Cerebellar cortex (tissue), 1 donor: Measurements from ENCODE around the gene ZNF24.

Experiments used
- DNase-seq: peaks from one replicate; pipeline ENCODE4 v3.0.0-alpha.2; 2015; ENCODE audit warnings: low spot score

ZNF24 gene

DNA sequence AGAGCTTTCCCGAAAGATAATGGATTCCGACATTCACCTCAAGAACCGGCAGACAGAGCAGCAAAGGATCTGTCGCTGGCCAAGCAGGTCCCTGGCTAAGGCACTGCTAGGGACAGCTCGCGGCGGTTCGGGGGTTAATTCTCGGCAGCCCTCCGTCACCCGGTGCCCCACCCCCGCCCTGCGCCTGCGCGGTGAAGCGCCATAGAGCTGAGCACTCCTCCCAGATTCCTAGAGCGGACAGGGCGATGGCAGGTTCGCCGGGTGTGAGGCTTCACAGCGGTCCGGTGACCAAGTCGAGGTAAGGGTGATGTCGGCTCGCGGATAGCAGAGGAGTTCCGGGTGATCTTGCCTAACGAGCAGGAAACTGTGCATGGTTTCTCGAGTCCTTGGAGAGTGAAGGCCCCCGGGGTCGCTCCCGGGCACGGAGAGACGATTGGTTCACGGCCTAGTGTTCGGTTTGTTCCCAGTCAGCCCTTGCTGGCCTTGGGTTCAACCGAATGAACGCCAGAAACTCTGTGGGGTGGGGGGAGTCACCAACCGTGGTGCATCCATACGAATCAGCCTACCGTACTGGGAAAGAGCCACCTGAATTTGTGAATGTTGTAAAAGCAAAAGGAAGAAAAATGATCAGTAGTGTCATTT is 54.0 kb downstream of the ZNF24 start, which contains the start of gene ZSCAN30:
ZSCAN30 (minus strand) TSS at position 136 of the 642 bp plus-strand sequence. CDS start 25,877 bp downstream, outside the sequence.
- peak; percentile 97 for DNase-seq

DNA sequence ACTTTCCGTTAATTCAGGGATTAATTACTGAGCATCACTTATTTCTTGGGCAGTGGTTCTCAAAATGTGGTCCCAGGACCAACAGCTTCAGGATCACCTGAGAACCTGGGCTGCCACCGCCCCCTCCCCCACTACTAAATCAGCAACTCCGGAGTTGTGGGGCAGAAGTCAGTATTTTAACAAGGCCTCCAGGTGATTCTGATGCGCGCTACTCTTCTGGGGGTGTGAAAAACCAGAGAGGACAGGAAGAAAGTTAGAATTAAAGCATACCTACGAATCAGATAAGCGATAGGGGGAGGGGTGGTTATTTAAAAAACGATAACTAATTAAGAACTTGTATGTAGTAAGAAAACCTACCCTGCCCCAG is 54.5 kb downstream of the ZNF24 start:
- DNase-seq = no peak

DNA sequence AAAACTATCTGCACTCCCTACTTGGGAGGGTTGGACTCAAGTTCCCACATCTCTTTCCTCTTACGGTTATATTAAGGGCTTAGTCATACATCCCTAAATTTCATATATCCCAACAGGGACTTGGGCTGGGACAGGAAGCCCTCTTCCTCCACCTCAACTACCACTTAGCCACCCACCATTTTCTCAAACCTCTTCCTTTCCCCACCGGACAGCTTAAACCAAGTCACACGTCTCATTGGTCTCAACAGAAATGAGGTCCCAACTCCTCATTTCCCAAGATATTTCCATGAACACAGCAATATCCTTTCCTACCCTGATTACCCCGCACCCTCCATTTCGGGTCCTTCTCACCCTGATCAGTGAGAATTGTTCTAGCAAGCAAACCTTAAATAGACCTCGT is 54.9 kb downstream of the ZNF24 start:
- DNase-seq = peak; percentile 22

DNA sequence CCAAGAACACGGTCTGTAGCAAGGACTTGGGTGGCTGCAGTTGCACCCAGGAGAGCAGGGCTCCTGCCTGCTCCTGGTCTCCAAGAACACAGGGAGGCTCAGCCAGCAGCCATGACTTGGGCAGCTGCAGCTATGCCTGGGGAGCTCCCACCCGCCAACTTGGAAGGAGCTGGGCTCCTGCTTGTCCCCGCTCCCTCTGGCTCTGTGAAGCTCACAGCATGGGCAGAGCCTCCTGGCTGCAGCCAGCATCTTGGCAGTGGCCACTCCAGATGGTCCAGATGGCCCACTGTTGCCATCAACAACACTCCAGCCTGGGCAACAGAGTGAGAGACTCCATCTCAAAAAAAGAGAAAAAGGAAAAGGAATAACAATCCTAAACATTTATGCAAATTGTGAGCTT is 59.4 kb downstream of the ZNF24 start:
- DNase-seq = peak; percentile 89

DNA sequence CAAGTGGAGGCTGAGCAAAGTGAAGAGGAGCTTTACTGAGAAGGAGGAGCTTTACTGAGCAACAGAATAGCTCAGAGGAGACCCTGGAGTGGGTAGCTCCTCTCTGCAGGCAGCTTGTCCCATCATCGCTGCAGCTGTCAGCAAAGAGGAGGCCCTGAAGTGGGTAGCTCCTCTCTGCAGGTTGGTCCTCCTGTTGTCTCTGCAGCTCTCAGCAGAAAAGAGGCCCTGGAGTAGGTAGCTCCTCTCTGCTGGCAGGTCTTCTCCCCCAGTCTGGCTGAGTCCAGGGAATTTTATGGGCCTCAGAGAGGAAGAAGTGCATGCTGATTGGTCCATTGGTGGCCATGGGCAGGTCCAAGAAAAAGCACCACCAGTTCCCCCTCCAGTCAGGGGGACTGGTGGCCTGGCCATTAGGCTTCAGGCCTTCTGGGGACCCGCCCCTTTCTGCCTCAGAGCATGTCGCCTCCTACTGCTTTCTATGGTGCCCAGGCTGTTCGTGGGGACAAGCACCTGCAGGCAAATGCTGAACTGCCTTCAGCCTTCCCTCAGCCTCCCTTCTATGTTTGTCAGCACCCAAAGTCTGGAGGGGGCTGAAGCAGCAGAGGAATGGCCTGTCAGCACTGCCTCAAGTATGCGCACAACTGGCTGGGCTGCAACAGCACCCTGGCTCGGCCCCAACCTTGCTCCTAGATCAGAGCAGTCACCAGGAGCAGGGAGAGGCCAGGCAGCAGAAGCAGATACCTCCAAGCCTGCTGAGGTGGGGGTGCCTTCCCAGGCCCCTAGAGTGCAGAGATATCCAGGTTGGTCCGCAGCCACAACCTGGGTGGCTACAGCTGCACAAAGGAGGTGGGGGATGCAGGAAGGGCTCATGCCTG is 60.1 kb downstream of the ZNF24 start:
- no peak for DNase-seq

DNA sequence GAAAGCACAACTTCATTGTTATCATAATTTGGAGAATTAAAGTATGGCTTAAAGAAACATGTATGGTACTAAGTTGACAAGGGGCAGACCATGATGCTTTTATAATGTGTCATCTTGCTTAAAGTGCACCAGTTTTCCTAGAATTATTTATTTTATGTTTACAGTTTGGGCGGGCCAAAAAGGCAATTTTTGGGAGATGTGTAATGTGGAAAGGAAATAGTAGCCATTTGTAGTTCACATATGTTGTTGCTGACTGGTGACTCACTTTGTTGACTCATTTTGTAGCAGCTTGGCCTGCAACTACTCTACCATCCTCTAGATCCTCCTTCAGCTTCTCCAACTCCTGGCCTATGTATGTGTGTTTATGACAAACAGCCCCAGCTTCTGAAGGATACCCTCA is 61.9 kb downstream of the ZNF24 start:
- DNase-seq = no peak
